A549 (cell line): ENCODE measurements around the gene ZFPL1. TPM values are rescaled to one million over a fixed set of nuclear protein-coding genes. Genes with fewer than 3 reads are reported as not detected.
A peak's percentile ranks its signal among the peaks of the same experiment; 100 is the strongest.

ENCODE experiments used
- ATAC-seq, 2 experiments: fragments of 200-7000 bp in 1 of 2; fragments of >200 bp in 1 of 2; cut with Nextera tagmentation in 1 of 2; cut with Tn5 transposase in 1 of 2; 3 replicates each; pipeline versions ENCODE4 v1.8.0 to v1.9.1; 2018 to 2020; ENCODE audit warnings: mild to moderate bottlenecking in 1 of 2, moderate library complexity in 1 of 2
- CTCF ChIA-PET: fragments of 300-600 bp; sonication (Branson Sonifier 250); formaldehyde crosslinking; extraction: SDS; loops from one replicate; lab custom pipeline; 2021; ENCODE audit warnings: antibody characterized with exemption, inconsistent platforms; lab: Yijun Ruan, JAX
- POLR2A ChIA-PET: fragments of 350-600 bp; formaldehyde crosslinking; extraction: SDS; loops from one replicate; lab custom pipeline; 2021; ENCODE audit warnings: antibody characterized with exemption, inconsistent platforms; lab: Yijun Ruan, JAX
- DNase-seq, 2 experiments: peaks; one replicate each; pipeline versions ENCODE4 v3.0.0 to v3.0.0-alpha.2; 2011 to 2016; ENCODE audit warnings: low read depth in 1 of 2, low spot score in 1 of 2
- FAIRE-seq: peaks from 2 replicates; lab custom pipeline; 2011; peaks lifted over from hg19 to GRCh38; lab: Jason Lieb, UNC
- H3K27ac ChIP-seq, 2 experiments: fragments of >200 bp; sonication (Bioruptor Twin); formaldehyde crosslinking; 3 replicates each; pipeline ENCODE4 v1.5.1; 2016 to 2017
- H3K4me1 ChIP-seq: fragments of >200 bp; sonication (Bioruptor Twin); formaldehyde crosslinking; 3 replicates; pipeline ENCODE4 v1.6.1; 2016
- H3K4me2 ChIP-seq: fragments of >200 bp; sonication (Bioruptor Twin); formaldehyde crosslinking; 3 replicates; pipeline ENCODE4 v1.6.1; 2016
- H3K4me3 ChIP-seq: fragments of >200 bp; sonication (Bioruptor Twin); formaldehyde crosslinking; 3 replicates; pipeline ENCODE4 v1.5.1; 2016
- H3K9me3 ChIP-seq: fragments of >200 bp; sonication (Bioruptor Twin); formaldehyde crosslinking; 3 replicates; pipeline ENCODE4 v1.6.1; 2016
- ATOH8 ChIP-seq: fragments of 250-450 bp; sonication (Bioruptor Pico); IDR thresholded peaks from 2 replicates; pipeline ENCODE4 v1.5.0; 2020; ENCODE audit warnings: low read depth, mild to moderate bottlenecking, moderate library complexity
- BCL3 ChIP-seq: fragments of >200 bp; sonication (Bioruptor Twin); formaldehyde crosslinking; IDR thresholded peaks from 3 replicates; pipeline ENCODE4 v1.6.1; 2016
- CEBPB ChIP-seq, 2 experiments: fragments of >200 bp in 1 of 2; sonication (Bioruptor Twin) in 1 of 2; formaldehyde crosslinking in 1 of 2; IDR thresholded peaks; 2 replicates each; pipeline ENCODE4 v1.6.1; 2012 to 2016
- E2F6 ChIP-seq: IDR thresholded peaks from 2 replicates; pipeline ENCODE4 v1.6.1; 2012; ENCODE audit warnings: low read depth, borderline replicate concordance
- EHF ChIP-seq: fragments of 250-450 bp; sonication (Bioruptor Pico); IDR thresholded peaks from 2 replicates; pipeline ENCODE4 v1.5.0; 2020; ENCODE audit warnings: mild to moderate bottlenecking
- FOSL2 ChIP-seq, 2 experiments: fragments of 450-650 bp in 1 of 2; fragments of >200 bp in 1 of 2; sonication (Bioruptor Twin) in 1 of 2; formaldehyde crosslinking; IDR thresholded peaks; 2 replicates each; pipeline versions ENCODE4 v1.5.0 to v1.6.1; 2016 to 2020; ENCODE audit warnings: mild to moderate bottlenecking in 1 of 2, moderate library complexity in 1 of 2
- GATA3 ChIP-seq: IDR thresholded peaks from 2 replicates; pipeline ENCODE4 v1.6.1; 2012; ENCODE audit warnings: borderline replicate concordance
- HOXB5 ChIP-seq: fragments of 250-450 bp; sonication (Bioruptor Pico); IDR thresholded peaks from 2 replicates; pipeline ENCODE4 v1.5.0; 2020; ENCODE audit warnings: mild to moderate bottlenecking, moderate library complexity
- JUN ChIP-seq, 2 experiments: fragments of >200 bp; sonication (Bioruptor Twin); formaldehyde crosslinking; IDR thresholded peaks; 2 replicates in 1 of 2; 3 replicates in 1 of 2; pipeline ENCODE4 v1.6.1; 2016 to 2017
- MAX ChIP-seq: IDR thresholded peaks from 2 replicates; pipeline ENCODE4 v1.6.1; 2012
- MAZ ChIP-seq: fragments of 150-350 bp; IDR thresholded peaks from 2 replicates; pipeline ENCODE4 v1.6.1; 2014; ENCODE audit warnings: antibody characterized with exemption, low read depth, low read length, borderline replicate concordance
- NFE2L2 ChIP-seq: fragments of 150-350 bp; conservative IDR thresholded peaks from 2 replicates; pipeline ENCODE4 v1.6.1; 2014; ENCODE audit warnings: low read length
- NPAS2 ChIP-seq: fragments of 250-450 bp; sonication (Bioruptor Pico); IDR thresholded peaks from 2 replicates; pipeline ENCODE4 v1.8.0; 2022; ENCODE audit warnings: mild to moderate bottlenecking, moderate library complexity, borderline replicate concordance
- POLR2A ChIP-seq: IDR thresholded peaks from 2 replicates; pipeline ENCODE4 v1.6.1; 2012; ENCODE audit warnings: mild to moderate bottlenecking, low read length
- RAD21 ChIP-seq, 2 experiments: fragments of >200 bp in 1 of 2; sonication (Bioruptor Twin) in 1 of 2; formaldehyde crosslinking in 1 of 2; IDR thresholded peaks in 1 of 2; conservative IDR thresholded peaks in 1 of 2; 2 replicates in 1 of 2; 3 replicates in 1 of 2; pipeline ENCODE4 v1.6.1; 2012 to 2018; ENCODE audit warnings: inconsistent platforms in 1 of 2
- RFX5 ChIP-seq: fragments of 450-650 bp; IDR thresholded peaks from 2 replicates; pipeline ENCODE4 v1.7.1; 2014; ENCODE audit warnings: antibody characterized with exemption, mild to moderate bottlenecking, moderate library complexity
- TP53 ChIP-seq: fragments of 250-450 bp; sonication (Bioruptor Pico); IDR thresholded peaks from 2 replicates; pipeline ENCODE4 v1.5.0; 2021; ENCODE audit warnings: mild to moderate bottlenecking, moderate library complexity
- ZFP36 ChIP-seq: fragments of 450-650 bp; IDR thresholded peaks from 2 replicates; pipeline ENCODE4 v1.6.1; 2014; ENCODE audit warnings: borderline replicate concordance; ENCODE audit not compliant: partially characterized antibody
- ZNF302 ChIP-seq: fragments of 250-450 bp; sonication (Bioruptor Pico); IDR thresholded peaks from 2 replicates; pipeline ENCODE4 v1.9.0; 2021; ENCODE audit warnings: inconsistent platforms, mild to moderate bottlenecking, moderate library complexity
- WGBS: methylation state at CpG from one replicate; pipeline ENCODE4 v1.1.6; 2017; ENCODE audit errors: missing lambda C conversion rate; 5-methylcytosine and 5-hydroxymethylcytosine counted together
- polyA plus RNA-seq, 4 experiments: library from polyadenylated mRNA; depleted of rRNA in 3 of 4; stranded (reverse); fragments of >200 nt; fragmentation: RNase III in 1 of 4; extraction: RNeasy Plus Mini Kit Qiagen cat#74134 plus additional on column Dnase treatment in 1 of 4; gene quantifications; 2 replicates in 3 of 4; 3 replicates in 1 of 4; pipeline ENCODE4 v1.2.3, GENCODE V29; 2011 to 2017

ZFPL1 gene
- polyA plus RNA-seq, 2 of the 4 experiments (the other 2 are of a cell fraction) = 30.1 to 31.7 TPM

DNA sequence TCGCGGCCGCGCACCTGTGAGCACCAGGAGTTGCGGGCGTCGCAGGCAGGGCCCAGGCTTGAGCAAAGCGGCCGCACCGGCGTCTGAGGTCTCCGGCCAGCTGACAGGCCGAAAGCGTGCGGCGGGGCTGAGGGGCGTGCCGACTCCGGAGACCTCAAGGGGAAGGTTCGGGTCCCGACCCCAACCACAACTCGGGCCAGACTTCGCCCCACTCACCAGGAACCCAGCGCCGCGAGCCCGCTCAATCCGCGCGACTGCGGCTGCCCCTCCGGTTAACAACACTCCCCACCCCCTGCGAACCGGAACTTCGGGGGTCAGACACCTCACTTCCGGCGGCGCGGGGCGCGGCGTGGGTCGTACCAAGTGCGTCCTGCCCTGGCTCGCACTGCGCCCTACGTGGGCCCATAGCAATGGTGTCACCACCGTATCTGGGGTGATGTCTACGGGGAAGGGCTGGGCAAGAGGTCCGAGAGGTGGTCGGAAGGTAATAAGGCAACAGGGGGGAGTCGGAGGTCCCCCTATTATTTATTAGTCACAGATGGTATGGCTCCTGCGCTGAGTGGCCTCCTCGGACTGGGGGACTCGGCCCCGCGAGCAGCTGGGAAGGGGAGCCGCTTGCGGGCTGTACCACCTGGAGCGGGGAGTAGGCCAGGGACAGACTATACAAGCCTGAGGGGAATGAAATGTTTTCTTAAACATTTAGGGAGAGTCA lies 50.4 kb downstream of the ZFPL1 start, which contains the start of gene SYVN1 (continued):
- TF ChIP-seq BCL3 = peak; percentile 45; the same call in 2 of the 3 replicates
- no peak for TF ChIP-seq NFE2L2
- TF ChIP-seq GATA3 = peak; percentile 86
- no peak for TF ChIP-seq EHF (CRISPR knock-in tag)
- TF ChIP-seq FOSL2 (IDR thresholded peaks at IDR 0.05) = no peak
- peak; percentile 39; the same call in 1 of the 2 replicates for TF ChIP-seq FOSL2 (CRISPR knock-in tag; IDR thresholded peaks at IDR 0.05)
- no peak for TF ChIP-seq HOXB5
- TF ChIP-seq TP53 (CRISPR knock-in tag) = peak; percentile 66; the same call in 1 of the 2 replicates
- peak in 1 of 2 experiments; percentile 1; a peak in 1 of 5 replicates for TF ChIP-seq RAD21 (conservative IDR thresholded peaks at IDR 0.05 in 1 of 2, IDR thresholded peaks at IDR 0.05 in 1 of 2)
- TF ChIP-seq MAZ = no peak; the same call in 1 of the 2 replicates
- TF ChIP-seq CEBPB (IDR thresholded peaks at IDR 0.05) = no peak

- 7% methylated on average over 24 of the region's 24 CpGs for WGBS
- peak; percentile 63 for FAIRE-seq
- TF ChIP-seq EHF (CRISPR knock-in tag) = 0 out of 2 replicates have a peak, but pooled peaks have one; percentile 19
- TF ChIP-seq HOXB5 = 0 out of 2 replicates have a peak, but pooled peaks have one; percentile 16
- TF ChIP-seq ATOH8 (CRISPR knock-in tag) = no peak
- peak; percentile 88 for TF ChIP-seq POLR2A
- peak; percentile 92 for TF ChIP-seq RFX5
- no peak for TF ChIP-seq ZNF302 (CRISPR knock-in tag)
- 0 out of 3 replicates have a peak, but pooled peaks have one; percentile 13 for TF ChIP-seq BCL3
- H3K9me3 ChIP-seq = no peaks in the 10 kb centered on the region
- ChIA-PET CTCF (interaction anchor here (0.6 to 3.5 kb wide), 13 partner anchors 9 to 118 kb away, joined by 3 to 19 read pairs (median 3); partner anchors contain the start of gene ZNHIT2), POLR2A (interaction anchor here (0.8 to 3.0 kb wide), 15 partner anchors 9 to 198 kb away, joined by 3 to 37 read pairs (median 5); partner anchors contain the start of genes CAPN1, DPF2, FAU and MRPL49)
- H3K4me3 ChIP-seq = peak overlapping the region; percentile 89
- DNase-seq = peak; percentile 98 to 99
- H3K4me1 ChIP-seq = peaks cover 15% of the 10 kb centered on the region
- peak; percentile 90 to 93 for ATAC-seq
- peak overlapping the region; percentile 100 for H3K4me2 ChIP-seq
- peak overlapping the region; percentile 96 to 98 for H3K27ac ChIP-seq
Observed at GRCh38 chr11:65134952-65135632, 51.1 kb downstream of the ZFPL1 start.

DNA sequence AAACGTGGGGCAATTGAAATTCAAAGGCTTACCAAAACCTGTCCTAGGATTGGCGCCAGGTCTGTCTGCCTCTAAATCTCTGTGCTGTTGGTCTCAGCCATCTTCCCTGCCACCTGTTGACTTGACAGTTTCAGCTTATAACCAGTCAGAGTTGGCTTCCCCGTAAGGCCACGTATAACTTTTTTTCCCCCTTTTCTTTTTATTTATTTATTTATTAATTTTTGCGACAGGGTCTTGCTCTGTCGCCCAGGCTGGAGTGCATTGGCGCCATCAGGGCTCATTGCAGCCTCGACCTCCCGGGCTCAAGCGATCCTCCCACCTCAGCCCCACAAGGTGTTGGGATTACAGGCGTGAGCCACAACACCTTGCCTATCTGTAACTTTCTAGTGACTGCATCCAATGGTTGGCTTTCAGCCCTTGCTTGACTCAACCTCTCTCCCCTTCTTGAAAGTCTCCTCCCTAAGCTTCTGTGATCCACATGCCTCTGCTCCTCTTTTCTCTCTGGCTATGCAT lies 51.7 kb downstream of the ZFPL1 start:
- POLR2A ChIA-PET = interaction anchor here (0.8 to 3.0 kb wide), 14 partner anchors 9 to 198 kb away, joined by 3 to 37 read pairs (median 6); partner anchors contain the start of genes CAPN1, DPF2, FAU and MRPL49
- no peak for DNase-seq
- 79% methylated on average over 11 of the region's 11 CpGs for WGBS
- TF ChIP-seq ZFP36 = no peak
- TF ChIP-seq NPAS2 (CRISPR knock-in tag) = no peak
- TF ChIP-seq NFE2L2 = no peak
- TF ChIP-seq JUN (IDR thresholded peaks at IDR 0.05) = no peak
- TF ChIP-seq MAX = no peak
- TF ChIP-seq E2F6 = no peak
- TF ChIP-seq, all 56 proteins: peak for 0
- H3K4me2 ChIP-seq = peak overlapping the region; percentile 87
- ATAC-seq = no peak
- peaks cover 15% of the 10 kb centered on the region for H3K4me1 ChIP-seq
- no peaks in the 10 kb centered on the region for H3K9me3 ChIP-seq
- peak overlapping the region; percentile 89 for H3K4me3 ChIP-seq
- CTCF ChIA-PET = interaction anchor here (0.6 to 3.5 kb wide), 13 partner anchors 13 to 117 kb away, joined by 3 to 19 read pairs (median 3); partner anchors contain the start of genes CAPN1 and ZNHIT2
- FAIRE-seq = no peak
- H3K27ac ChIP-seq = peak overlapping the region; percentile 96 to 98
